Measurements from ENCODE around the gene PAX6. TPM values are rescaled to one million over a fixed set of nuclear protein-coding genes. Genes with fewer than 3 reads are reported as not detected.

PAX6 gene
- 2.7 TPM for total RNA-seq (ENCODE audit: unreplicated experiment)
- long read RNA-seq, partial matches to known transcripts, result 1 of 1 reads
- long read RNA-seq, other reads (novel, unspliced or antisense), result 0 of 1 reads

GRCh38 chr11:31810779-31811647, at the start of gene PAX6:
TSS of gene PAX6 (minus strand) at chr11:31811322. CDS start at chr11:31806411, 4,911 bp downstream.
- Mint-ChIP-seq H3K27ac (ENCODE audit: unreplicated experiment) (no peak within 1 kb of the TSS), H3K27me3 (ENCODE audit: unreplicated experiment) (peaks cover 53% of the 10 kb centered on the region), H3K4me3 (ENCODE audit: unreplicated experiment) (peak within 1 kb of the TSS; percentile 84), H3K4me1 (ENCODE audit: unreplicated experiment) (peaks cover 36% of the 10 kb centered on the region), H3K36me3 (ENCODE audit: low read depth, unreplicated experiment) (peaks cover 14% of the 10 kb centered on the region), H3K9me3 (ENCODE audit: unreplicated experiment) (no peaks in the 10 kb centered on the region)
- no peak for TF ChIP-seq CTCF (IDR thresholded peaks at IDR 0.05; ENCODE audit: unreplicated experiment)
- peak; percentile 57 for DNase-seq (ENCODE audit: low spot score)

- TF ChIP-seq CTCF (IDR thresholded peaks at IDR 0.05; ENCODE audit: unreplicated experiment), result no peak
- no peak for DNase-seq (ENCODE audit: low spot score)
- Mint-ChIP-seq H3K4me3 (ENCODE audit: unreplicated experiment) (no peak overlapping the region), H3K4me1 (ENCODE audit: unreplicated experiment) (peaks cover under 1% of the 10 kb centered on the region), H3K9me3 (ENCODE audit: unreplicated experiment) (no peaks in the 10 kb centered on the region), H3K27ac (ENCODE audit: unreplicated experiment) (no peak overlapping the region), H3K36me3 (ENCODE audit: low read depth, unreplicated experiment) (no peaks in the 10 kb centered on the region), H3K27me3 (ENCODE audit: unreplicated experiment) (peaks cover 1% of the 10 kb centered on the region)
Measured at GRCh38 chr11:31860391-31860790, 49.3 kb upstream of the PAX6 start.

- no peak overlapping the region for H3K27ac Mint-ChIP-seq (ENCODE audit: unreplicated experiment)
- H3K4me1 Mint-ChIP-seq (ENCODE audit: unreplicated experiment), result no peaks in the 10 kb centered on the region
- no peak for TF ChIP-seq CTCF (IDR thresholded peaks at IDR 0.05; ENCODE audit: unreplicated experiment)
- H3K27me3 Mint-ChIP-seq (ENCODE audit: unreplicated experiment), result no peaks in the 10 kb centered on the region
- no peak overlapping the region for H3K4me3 Mint-ChIP-seq (ENCODE audit: unreplicated experiment)
- no peaks in the 10 kb centered on the region for H3K36me3 Mint-ChIP-seq (ENCODE audit: low read depth, unreplicated experiment)
- H3K9me3 Mint-ChIP-seq (ENCODE audit: unreplicated experiment), result no peaks in the 10 kb centered on the region
- no peak for DNase-seq (ENCODE audit: low spot score)
Measured at GRCh38 chr11:31856248-31856647, 45.1 kb upstream of the PAX6 start.

GRCh38 chr11:31855466-31855865, 44.3 kb upstream of the PAX6 start:
- no peaks in the 10 kb centered on the region for H3K27me3 Mint-ChIP-seq (ENCODE audit: unreplicated experiment)
- no peaks in the 10 kb centered on the region for H3K4me1 Mint-ChIP-seq (ENCODE audit: unreplicated experiment)
- H3K9me3 Mint-ChIP-seq (ENCODE audit: unreplicated experiment), result no peaks in the 10 kb centered on the region
- DNase-seq (ENCODE audit: low spot score), result no peak
- H3K27ac Mint-ChIP-seq (ENCODE audit: unreplicated experiment), result no peak overlapping the region
- H3K36me3 Mint-ChIP-seq (ENCODE audit: low read depth, unreplicated experiment), result no peaks in the 10 kb centered on the region
- no peak overlapping the region for H3K4me3 Mint-ChIP-seq (ENCODE audit: unreplicated experiment)
- no peak for TF ChIP-seq CTCF (IDR thresholded peaks at IDR 0.05; ENCODE audit: unreplicated experiment)

GRCh38 chr11:31850365-31850764, 39.2 kb upstream of the PAX6 start:
- H3K4me1 Mint-ChIP-seq (ENCODE audit: unreplicated experiment), result no peaks in the 10 kb centered on the region
- H3K9me3 Mint-ChIP-seq (ENCODE audit: unreplicated experiment), result no peaks in the 10 kb centered on the region
- no peak overlapping the region for H3K4me3 Mint-ChIP-seq (ENCODE audit: unreplicated experiment)
- no peak for DNase-seq (ENCODE audit: low spot score)
- H3K27me3 Mint-ChIP-seq (ENCODE audit: unreplicated experiment), result no peaks in the 10 kb centered on the region
- H3K36me3 Mint-ChIP-seq (ENCODE audit: low read depth, unreplicated experiment), result no peaks in the 10 kb centered on the region
- no peak for TF ChIP-seq CTCF (IDR thresholded peaks at IDR 0.05; ENCODE audit: unreplicated experiment)
- H3K27ac Mint-ChIP-seq (ENCODE audit: unreplicated experiment), result no peak overlapping the region

Data from endothelial cell (in vitro differentiated cells).